Mesothelial cell of epicardium (in vitro differentiated cells): ENCODE results near the gene SAMM50. TPM values are rescaled to one million over a fixed set of nuclear protein-coding genes. Genes with fewer than 3 reads are reported as not detected.

Experiments
- DNase-seq, 2 experiments: peaks; one replicate each; pipeline ENCODE4 v3.0.0; 2021; ENCODE audit warnings: low spot score in 2 of 2; ENCODE audit not compliant: unreplicated experiment in 2 of 2
- H3K27ac Mint-ChIP-seq: 2 replicates; pipeline ENCODE4 v1.8.0; 2021; ENCODE audit warnings: mixed read lengths
- H3K27me3 Mint-ChIP-seq: 2 replicates; pipeline ENCODE4 v1.8.0; 2021; ENCODE audit warnings: low read depth, mixed read lengths
- H3K36me3 Mint-ChIP-seq: 2 replicates; pipeline ENCODE4 v1.8.0; 2021; ENCODE audit warnings: mixed read lengths
- H3K4me1 Mint-ChIP-seq: 2 replicates; pipeline ENCODE4 v1.8.0; 2021; ENCODE audit warnings: mixed read lengths
- H3K4me3 Mint-ChIP-seq: 2 replicates; pipeline ENCODE4 v1.8.0; 2021; ENCODE audit warnings: mild to moderate bottlenecking, moderate library complexity, mixed read lengths
- H3K9me3 Mint-ChIP-seq: 2 replicates; pipeline ENCODE4 v1.8.0; 2021; ENCODE audit warnings: mixed read lengths
- CTCF ChIP-seq: fragments of 200-600 bp; sonication (generic); IDR thresholded peaks from one replicate; pipeline ENCODE4 v1.5.0; 2021; ENCODE audit warnings: antibody characterized with exemption; ENCODE audit not compliant: unreplicated experiment
- total RNA-seq: library from RNA; stranded (reverse); gene quantifications from 3 replicates; pipeline ENCODE4 v1.2.1, GENCODE V29; 2021

Gene SAMM50
- total RNA-seq, 1 donor from 2014 or later: 44.9 TPM

DNA sequence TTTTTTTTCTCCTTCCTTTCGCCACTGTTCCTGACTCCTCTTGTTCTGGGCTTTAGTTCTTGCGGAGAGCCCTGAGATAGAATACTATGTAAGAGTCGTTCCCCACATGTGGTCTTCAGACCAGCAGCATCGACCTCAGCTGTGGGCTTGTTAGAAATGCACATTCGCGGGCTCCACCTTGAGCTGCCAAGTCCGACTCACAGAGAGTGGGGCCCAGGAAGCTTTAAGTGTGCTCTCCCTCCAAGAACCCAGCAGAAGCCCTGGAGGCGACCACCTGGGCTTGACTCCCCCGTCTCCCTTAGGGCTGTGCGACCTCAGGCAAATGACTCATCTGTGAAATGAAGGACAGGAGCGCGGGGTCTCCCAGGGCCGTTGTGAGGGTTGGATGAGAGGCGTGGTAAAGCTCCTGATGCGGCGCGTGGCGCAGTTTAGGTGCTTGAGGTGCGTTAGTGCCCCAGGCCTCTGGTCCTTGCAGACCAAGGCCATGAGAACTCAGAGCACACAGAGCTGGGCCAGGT, 18.8 kb downstream of the SAMM50 start:
- TF ChIP-seq CTCF: no peak
- Mint-ChIP-seq H3K27ac (no peak overlapping the region), H3K27me3 (no peaks in the 10 kb centered on the region), H3K36me3 (peaks cover 32% of the 10 kb centered on the region), H3K4me1 (no peaks in the 10 kb centered on the region), H3K9me3 (no peaks in the 10 kb centered on the region), H3K4me3 (no peak overlapping the region)
- no peak for DNase-seq

DNA sequence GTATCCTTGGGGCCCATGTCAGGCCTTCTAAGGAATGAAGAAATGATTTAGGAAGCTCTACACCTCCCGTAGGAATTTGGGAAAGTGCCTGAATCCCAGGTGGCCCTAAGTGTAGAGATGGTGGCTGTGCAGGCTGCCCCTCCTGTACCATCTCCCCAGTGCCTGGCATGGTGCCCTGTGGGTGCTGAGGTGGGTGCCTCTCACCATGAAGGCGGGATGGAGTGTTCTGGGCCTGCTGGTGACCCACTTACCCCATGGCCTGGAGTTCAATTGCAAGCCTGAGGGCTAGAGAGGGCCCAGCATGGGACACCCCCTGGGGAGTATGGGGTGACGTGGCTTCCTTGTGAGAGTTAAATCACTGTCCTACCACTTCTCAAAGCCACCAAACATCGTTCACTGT, 19.8 kb downstream of the SAMM50 start:
- DNase-seq: no peak
- Mint-ChIP-seq H3K27ac (no peak overlapping the region), H3K36me3 (peaks cover 35% of the 10 kb centered on the region), H3K9me3 (no peaks in the 10 kb centered on the region), H3K4me3 (no peak overlapping the region), H3K4me1 (no peaks in the 10 kb centered on the region), H3K27me3 (no peaks in the 10 kb centered on the region)
- TF ChIP-seq CTCF: no peak

DNA sequence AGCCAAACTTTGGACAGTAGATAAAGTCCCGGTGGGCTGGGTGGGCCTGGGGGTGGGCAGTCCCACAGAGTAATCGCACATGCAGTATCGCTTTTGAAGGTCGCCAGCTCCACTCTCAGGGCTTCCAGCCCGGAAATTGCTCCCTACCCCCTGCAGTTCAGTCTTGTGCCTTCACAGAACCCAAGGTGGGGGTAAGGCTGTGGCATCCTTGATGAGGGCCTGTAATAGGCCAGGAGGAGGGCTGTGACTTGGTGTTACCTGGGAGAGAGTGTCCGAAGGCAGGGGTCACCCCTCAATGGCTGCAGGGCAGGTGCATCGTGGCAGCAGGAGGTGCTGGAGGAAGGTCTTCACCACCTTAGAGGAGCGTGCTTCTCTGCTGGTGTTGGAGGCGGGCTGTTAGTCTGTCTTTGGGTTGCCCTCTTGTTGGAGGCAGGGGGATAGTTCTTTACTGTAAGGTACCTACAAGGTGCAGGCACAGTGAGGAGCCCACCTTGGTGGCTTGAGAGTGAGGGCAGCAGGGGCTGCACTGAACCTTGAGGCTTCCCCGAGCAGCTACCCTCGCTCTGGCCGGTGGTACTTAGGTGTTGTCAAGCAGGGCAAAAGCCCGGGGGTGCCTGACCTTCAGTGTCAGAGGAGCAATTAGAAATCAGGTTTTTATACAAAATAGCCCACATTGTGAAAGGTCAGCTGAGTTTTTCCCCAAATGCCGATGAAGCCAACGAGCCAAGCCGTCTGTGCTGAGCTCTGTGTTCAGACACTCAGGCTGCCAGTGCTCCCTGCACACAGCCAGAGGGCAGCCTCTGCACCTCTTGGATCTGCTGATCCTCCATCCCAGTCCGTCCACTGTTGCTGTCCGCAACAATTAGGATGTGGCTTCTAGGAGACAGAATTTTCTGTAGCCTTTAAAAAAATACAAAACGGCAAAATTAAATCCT, 21.9 kb downstream of the SAMM50 start:
- Mint-ChIP-seq H3K36me3 (peaks cover 45% of the 10 kb centered on the region), H3K4me3 (no peak overlapping the region), H3K27me3 (no peaks in the 10 kb centered on the region), H3K4me1 (no peaks in the 10 kb centered on the region), H3K27ac (no peak overlapping the region), H3K9me3 (no peaks in the 10 kb centered on the region)
- no peak for DNase-seq
- TF ChIP-seq CTCF: no peak

GRCh38 chr22:43978558-43978957, 23.3 kb downstream of the SAMM50 start:
- peaks cover 46% of the 10 kb centered on the region for H3K36me3 Mint-ChIP-seq
- no peaks in the 10 kb centered on the region for H3K9me3 Mint-ChIP-seq
- H3K4me1 Mint-ChIP-seq: no peaks in the 10 kb centered on the region
- H3K27ac Mint-ChIP-seq: no peak overlapping the region
- H3K27me3 Mint-ChIP-seq: no peaks in the 10 kb centered on the region
- H3K4me3 Mint-ChIP-seq: no peak overlapping the region
- TF ChIP-seq CTCF: no peak
- no peak for DNase-seq

DNA sequence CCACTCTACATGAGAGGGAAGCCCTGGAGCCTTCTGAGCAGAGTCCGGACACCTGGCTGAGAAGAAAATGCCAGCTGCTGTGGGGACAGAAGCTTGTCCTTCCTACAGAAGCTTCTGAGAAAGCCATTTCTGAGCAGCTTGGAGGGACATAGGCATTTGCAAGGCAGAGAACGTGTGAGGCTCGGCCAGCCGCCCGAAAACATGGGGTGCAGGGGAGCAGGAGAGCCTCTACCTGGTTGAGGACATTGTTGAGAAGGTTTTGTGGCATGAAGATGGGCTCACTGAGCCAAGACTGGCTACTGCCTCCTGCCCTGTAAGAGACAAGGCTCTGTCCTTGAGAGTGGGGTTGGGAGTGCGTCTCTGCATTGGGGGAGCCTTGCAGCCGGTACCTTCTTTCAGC, 25.3 kb downstream of the SAMM50 start:
- Mint-ChIP-seq H3K4me1 (no peaks in the 10 kb centered on the region), H3K27me3 (no peaks in the 10 kb centered on the region), H3K4me3 (no peak overlapping the region), H3K27ac (no peak overlapping the region), H3K36me3 (peaks cover 42% of the 10 kb centered on the region), H3K9me3 (no peaks in the 10 kb centered on the region)
- DNase-seq: no peak
- no peak for TF ChIP-seq CTCF
